ENCODE measurements around the gene ELK4.
A peak's percentile ranks its signal among the peaks of the same experiment; 100 is the strongest.

The ELK4 gene

DNA sequence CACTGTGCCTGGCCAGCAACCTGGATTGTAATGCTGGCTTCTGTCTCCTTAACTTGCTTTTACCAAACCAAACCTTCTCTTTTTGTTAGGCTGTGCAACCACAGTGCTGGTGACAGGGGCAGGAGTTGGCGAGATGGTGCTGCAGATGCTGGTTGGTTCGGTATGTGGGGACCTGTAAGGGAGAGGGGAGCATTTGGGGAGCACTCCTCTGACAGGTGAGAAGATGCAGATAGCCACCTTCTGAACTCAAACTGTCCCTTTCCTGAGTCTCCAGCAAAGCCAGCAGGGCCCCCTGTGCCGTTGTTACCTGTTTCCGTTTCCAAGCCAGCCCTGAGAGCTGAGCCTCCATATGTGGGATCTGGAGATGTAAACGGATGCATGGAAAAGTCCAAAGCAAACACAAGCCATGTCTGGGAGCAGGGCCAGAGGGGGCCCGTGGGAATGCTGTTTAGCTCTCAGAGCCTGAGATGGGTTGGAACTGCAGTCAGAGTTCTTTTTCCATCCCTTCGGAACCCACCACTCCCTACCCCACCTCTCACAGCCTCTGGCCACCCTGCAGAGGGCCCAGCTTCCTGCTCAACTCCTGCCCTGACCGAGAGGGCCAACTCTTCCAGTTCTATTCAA, 34.0 kb downstream of the ELK4 start:
- no peak for DNase-seq (ENCODE audit: low read depth)

DNA sequence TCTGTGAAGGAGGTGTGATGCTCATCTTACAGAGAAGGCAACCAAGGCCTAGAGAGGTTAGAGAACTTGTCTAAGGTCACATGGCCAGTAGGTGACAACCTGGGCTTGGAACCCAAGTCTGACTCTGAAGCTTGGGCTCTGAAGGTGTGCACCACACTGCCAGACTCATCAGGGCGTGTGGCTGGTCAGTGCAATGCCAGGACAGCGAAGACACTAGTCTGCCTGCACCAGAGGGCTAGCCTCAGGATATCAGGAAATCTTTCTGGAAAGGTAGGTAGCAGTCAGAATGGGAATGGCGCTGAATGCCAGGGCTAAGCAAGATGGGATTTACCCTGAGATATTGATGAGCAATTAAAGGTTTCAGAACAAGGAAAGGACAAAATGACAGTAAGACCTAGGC, 34.9 kb downstream of the ELK4 start:
- TF ChIP-seq, protein P1, sequence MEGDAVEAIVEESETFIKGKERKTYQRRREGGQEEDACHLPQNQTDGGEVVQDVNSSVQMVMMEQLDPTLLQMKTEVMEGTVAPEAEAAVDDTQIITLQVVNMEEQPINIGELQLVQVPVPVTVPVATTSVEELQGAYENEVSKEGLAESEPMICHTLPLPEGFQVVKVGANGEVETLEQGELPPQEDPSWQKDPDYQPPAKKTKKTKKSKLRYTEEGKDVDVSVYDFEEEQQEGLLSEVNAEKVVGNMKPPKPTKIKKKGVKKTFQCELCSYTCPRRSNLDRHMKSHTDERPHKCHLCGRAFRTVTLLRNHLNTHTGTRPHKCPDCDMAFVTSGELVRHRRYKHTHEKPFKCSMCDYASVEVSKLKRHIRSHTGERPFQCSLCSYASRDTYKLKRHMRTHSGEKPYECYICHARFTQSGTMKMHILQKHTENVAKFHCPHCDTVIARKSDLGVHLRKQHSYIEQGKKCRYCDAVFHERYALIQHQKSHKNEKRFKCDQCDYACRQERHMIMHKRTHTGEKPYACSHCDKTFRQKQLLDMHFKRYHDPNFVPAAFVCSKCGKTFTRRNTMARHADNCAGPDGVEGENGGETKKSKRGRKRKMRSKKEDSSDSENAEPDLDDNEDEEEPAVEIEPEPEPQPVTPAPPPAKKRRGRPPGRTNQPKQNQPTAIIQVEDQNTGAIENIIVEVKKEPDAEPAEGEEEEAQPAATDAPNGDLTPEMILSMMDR (IDR thresholded peaks at IDR 0.05; ENCODE audit: insufficient read depth, low read depth, low read length, missing control alignments), result no peak
- H3K4me3 ChIP-seq (ENCODE audit: low read depth, low read length), result no peak overlapping the region

More for the DNA sequence above, 34.0 kb downstream of the ELK4 start:
- no peak overlapping the region for H3K4me3 ChIP-seq (ENCODE audit: low read depth, low read length)
- TF ChIP-seq, protein P1 (IDR thresholded peaks at IDR 0.05; ENCODE audit: insufficient read depth, low read depth, low read length, missing control alignments), result no peak

DNA sequence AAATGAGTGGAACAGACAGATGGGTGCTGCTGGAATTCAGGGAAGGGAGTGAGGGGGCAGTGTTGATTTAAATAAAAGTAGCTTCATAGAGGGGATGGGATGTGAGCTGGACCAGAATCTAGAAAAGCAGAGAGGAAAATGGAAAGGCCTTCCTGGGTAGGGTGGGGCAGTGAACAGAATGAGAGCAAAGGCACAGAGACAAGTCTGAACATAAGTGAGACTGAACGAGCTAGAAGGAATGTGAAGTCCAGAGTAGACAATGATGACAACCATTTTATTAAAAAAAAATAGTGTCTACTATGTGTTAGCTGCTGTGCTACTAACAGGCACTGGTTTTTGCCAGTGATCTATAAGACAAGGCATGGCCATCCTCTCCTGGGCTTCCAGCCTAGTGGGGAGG, 36.0 kb downstream of the ELK4 start:
- no peak for DNase-seq (ENCODE audit: low read depth)
- no peak overlapping the region for H3K4me3 ChIP-seq (ENCODE audit: low read depth, low read length)
- TF ChIP-seq, protein P1 (IDR thresholded peaks at IDR 0.05; ENCODE audit: insufficient read depth, low read depth, low read length, missing control alignments), result no peak

More for the DNA sequence above, 34.9 kb downstream of the ELK4 start:
- no peak for DNase-seq (ENCODE audit: low read depth)

DNA sequence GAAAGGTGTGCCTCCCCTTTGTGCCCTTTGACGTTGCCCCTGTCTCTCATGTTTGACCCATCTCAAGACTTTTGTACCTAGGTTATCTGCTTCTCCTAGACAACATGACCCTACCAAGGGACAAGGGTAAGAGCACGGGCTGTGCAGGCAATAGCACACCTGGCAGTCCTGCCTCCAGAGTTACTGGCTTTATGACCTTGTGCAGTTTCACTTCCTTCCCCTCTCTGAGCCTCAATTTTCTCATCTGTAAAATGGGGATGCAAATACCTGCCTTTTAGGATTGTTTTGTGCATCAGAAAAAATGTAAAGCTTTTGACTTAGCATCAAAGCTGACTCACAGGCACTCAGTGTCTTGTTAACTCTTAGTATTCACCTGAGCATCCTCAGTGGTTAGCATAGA, 36.4 kb downstream of the ELK4 start:
- peak; percentile 66 for DNase-seq (ENCODE audit: low read depth)
- TF ChIP-seq, protein P1 (IDR thresholded peaks at IDR 0.05; ENCODE audit: insufficient read depth, low read depth, low read length, missing control alignments), result no peak
- no peak overlapping the region for H3K4me3 ChIP-seq (ENCODE audit: low read depth, low read length)

DNA sequence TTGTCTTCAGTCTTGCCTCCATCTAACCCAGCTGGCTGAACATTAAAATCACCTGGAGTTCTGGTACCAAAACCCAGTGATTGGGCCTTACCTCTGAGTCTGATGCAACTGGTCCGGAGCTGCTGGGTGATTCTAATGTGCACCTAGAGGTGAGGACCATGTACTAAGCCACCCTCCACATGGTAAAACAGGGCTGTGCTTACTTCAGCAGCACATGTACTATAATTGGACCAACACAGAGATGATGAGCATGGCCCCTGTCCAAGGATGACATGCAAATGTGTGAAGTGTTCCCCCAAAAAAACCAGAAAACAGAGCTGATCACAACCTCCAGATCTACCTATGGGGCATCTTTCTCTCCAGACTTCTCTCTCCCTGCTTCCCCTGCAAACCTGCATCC, 37.0 kb downstream of the ELK4 start:
- TF ChIP-seq, protein P1 (IDR thresholded peaks at IDR 0.05; ENCODE audit: insufficient read depth, low read depth, low read length, missing control alignments), result no peak
- H3K4me3 ChIP-seq (ENCODE audit: low read depth, low read length), result no peak overlapping the region
- DNase-seq (ENCODE audit: low read depth), result peak; percentile 37

DNA sequence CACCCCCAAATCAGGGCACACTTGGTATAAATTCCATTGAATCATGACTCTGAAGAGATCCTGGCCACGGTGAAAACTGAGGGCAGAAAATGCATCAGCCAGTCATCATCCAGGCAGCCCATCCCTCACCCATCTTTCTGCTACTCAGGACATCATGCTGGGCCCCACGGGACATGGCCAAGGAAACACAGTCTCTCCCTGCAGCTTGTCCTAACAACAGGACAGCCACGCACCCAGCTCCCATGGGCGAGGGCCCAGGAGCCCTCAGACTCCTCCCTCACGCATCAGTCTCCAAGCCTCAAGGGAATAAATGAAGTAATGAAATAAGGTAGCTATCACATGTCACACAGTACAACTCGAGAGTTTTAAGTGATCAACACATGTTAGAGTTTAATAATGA, 37.8 kb downstream of the ELK4 start:
- no peak for DNase-seq (ENCODE audit: low read depth)

More for the DNA sequence above, 37.8 kb downstream of the ELK4 start:
- TF ChIP-seq, protein P1 (IDR thresholded peaks at IDR 0.05; ENCODE audit: insufficient read depth, low read depth, low read length, missing control alignments), result no peak
- no peak overlapping the region; the same call in 1 of the 2 replicates for H3K4me3 ChIP-seq (ENCODE audit: low read depth, low read length)

Measured in GM12865 (cell line).